ENCODE data around the gene DCDC1.

- no peak for TF ChIP-seq CTCF (IDR thresholded peaks at IDR 0.05)
- TF ChIP-seq EP300 (IDR thresholded peaks at IDR 0.05; ENCODE audit: low read depth): no peak
Measured at GRCh38 chr11:31262761-31263160, 106.8 kb downstream of the DCDC1 start.
